Activated CD8-positive, alpha-beta T cell treated with anti-CD3 and anti-CD28 coated beads for 36 hours (primary cell): ENCODE results near the gene SLC35A2. TPM values are rescaled to one million over a fixed set of nuclear protein-coding genes. Genes with fewer than 3 reads are reported as not detected.

Source experiments
- ATAC-seq: fragments of 200-7000 bp; cut with Tn5 transposase; one replicate; pipeline ENCODE4 v1.10.0; 2021; ENCODE audit warnings: mild to moderate bottlenecking, moderate library complexity
- CTCF ChIA-PET: fragments of 350-600 bp; sonication (Branson Sonifier 250); formaldehyde crosslinking; loops from one replicate; lab custom pipeline; 2021; ENCODE audit warnings: antibody characterized with exemption; lab: Charles Lee
- POLR2A ChIA-PET: fragments of 350-600 bp; sonication (Branson Sonifier 250); formaldehyde crosslinking; loops from one replicate; lab custom pipeline; 2021; ENCODE audit warnings: antibody characterized with exemption; lab: Charles Lee
- DNase-seq: peaks from one replicate; pipeline ENCODE4 v3.0.0-alpha.2; 2020
- H3K27ac Mint-ChIP-seq: one replicate; pipeline ENCODE4 v1.8.0; 2021; ENCODE audit warnings: mild to moderate bottlenecking, mixed read lengths
- H3K27me3 Mint-ChIP-seq: one replicate; pipeline ENCODE4 v1.8.0; 2021; ENCODE audit warnings: mixed read lengths
- H3K36me3 Mint-ChIP-seq: one replicate; pipeline ENCODE4 v1.8.0; 2021; ENCODE audit warnings: low read depth, mixed read lengths
- H3K4me1 Mint-ChIP-seq: one replicate; pipeline ENCODE4 v1.8.0; 2021; ENCODE audit warnings: low read depth, mixed read lengths
- H3K4me3 Mint-ChIP-seq: one replicate; pipeline ENCODE4 v1.8.0; 2021; ENCODE audit warnings: mild to moderate bottlenecking, moderate library complexity, mixed read lengths
- H3K9me3 Mint-ChIP-seq: one replicate; pipeline ENCODE4 v1.8.0; 2021; ENCODE audit warnings: mixed read lengths
- intact Hi-C: fragments of 100-400 bp; cut with micrococcal nuclease; formaldehyde crosslinking; loops from one replicate; pipeline ENCODE4 v1.10.0; 2022
- total RNA-seq, 2 experiments: library from RNA; stranded (reverse); gene quantifications; one replicate each; pipeline ENCODE4 v1.2.3, GENCODE V29; 2021
- TF ChIP-seq, protein P1 (sequence below): fragments of 200-600 bp; IDR thresholded peaks from one replicate; pipeline ENCODE4 v1.8.0; 2022; ENCODE audit warnings: antibody characterized with exemption, mild to moderate bottlenecking

SLC35A2 gene
- total RNA-seq, 2 experiments from 2014 or later, result 14.7 to 15.0 TPM

DNA sequence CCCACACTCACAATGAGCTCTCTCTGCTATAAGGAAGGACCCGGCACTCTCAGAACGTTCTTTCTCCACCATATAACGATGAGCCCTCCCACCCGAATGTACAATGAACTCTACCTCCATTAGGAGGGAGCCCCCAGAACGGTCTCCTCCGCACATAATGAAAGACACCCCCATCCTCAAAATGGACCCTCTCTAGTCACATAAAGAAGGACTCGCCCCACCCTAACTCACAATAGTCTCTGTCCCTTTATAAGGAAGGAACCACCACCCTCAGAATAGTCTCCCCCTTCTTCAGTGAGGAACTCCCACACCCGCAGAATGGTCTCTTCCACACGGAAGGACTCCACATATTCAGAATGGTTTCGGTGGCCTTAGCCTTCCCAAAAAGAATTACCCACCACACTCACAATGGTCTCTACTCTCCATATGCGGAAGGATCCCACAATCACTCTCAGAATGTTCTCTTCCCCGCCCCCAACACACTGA, 477 bp downstream of the SLC35A2 start:
- Mint-ChIP-seq H3K36me3 (peaks cover 30% of the 10 kb centered on the region), H3K27me3 (no peaks in the 10 kb centered on the region), H3K27ac (peak overlapping the region; percentile 98), H3K9me3 (no peaks in the 10 kb centered on the region), H3K4me1 (peaks cover 36% of the 10 kb centered on the region), H3K4me3 (peak overlapping the region; percentile 96)
- POLR2A ChIA-PET, result interaction anchor here (1.0 to 7.1 kb wide), 7 partner anchors 8 to 91 kb away, joined by 3 to 176 read pairs (median 9); partner anchors contain the start of genes GRIPAP1, OTUD5, PQBP1 and TIMM17B
- TF ChIP-seq, protein P1, sequence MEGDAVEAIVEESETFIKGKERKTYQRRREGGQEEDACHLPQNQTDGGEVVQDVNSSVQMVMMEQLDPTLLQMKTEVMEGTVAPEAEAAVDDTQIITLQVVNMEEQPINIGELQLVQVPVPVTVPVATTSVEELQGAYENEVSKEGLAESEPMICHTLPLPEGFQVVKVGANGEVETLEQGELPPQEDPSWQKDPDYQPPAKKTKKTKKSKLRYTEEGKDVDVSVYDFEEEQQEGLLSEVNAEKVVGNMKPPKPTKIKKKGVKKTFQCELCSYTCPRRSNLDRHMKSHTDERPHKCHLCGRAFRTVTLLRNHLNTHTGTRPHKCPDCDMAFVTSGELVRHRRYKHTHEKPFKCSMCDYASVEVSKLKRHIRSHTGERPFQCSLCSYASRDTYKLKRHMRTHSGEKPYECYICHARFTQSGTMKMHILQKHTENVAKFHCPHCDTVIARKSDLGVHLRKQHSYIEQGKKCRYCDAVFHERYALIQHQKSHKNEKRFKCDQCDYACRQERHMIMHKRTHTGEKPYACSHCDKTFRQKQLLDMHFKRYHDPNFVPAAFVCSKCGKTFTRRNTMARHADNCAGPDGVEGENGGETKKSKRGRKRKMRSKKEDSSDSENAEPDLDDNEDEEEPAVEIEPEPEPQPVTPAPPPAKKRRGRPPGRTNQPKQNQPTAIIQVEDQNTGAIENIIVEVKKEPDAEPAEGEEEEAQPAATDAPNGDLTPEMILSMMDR, result no peak
- ATAC-seq (peak; percentile 7), DNase-seq (no peak)
- CTCF ChIA-PET, result interaction anchor here (1.0 to 1.3 kb wide), 2 partner anchors 35 to 263 kb away, joined by 3 read pairs; no protein-coding TSS in a partner anchor
- intact Hi-C loops, result no loop called here

DNA sequence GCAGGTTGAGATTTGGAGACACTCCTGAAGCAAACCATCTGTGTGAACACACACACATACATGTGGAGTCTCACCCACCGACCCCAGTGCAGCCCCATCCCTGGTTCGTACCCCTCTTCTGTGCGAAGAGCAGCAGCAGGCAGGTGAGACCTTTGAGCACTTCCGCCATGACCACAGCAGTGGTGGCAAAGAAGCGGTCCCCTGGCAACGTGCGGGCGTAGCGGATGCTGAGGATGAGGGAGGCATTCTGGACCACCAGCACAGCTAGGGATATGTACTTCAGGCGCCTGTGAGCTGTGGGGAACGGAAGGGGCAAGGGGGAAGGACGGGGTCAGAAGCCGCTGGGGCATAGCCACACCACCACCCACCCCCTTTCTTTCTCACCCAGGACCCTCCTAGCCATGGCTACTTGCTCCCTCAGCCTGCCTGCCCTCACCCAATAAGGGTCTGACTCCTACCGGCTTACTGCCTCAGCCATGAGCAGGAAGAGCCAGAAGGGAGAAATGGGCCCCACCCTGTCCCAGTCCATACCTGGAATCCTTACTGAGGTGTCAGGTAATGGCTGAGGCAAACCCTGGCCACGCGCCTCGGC, 1.6 kb downstream of the SLC35A2 start:
- intact Hi-C loops, result no loop called here
- DNase-seq (peak; percentile 6), ATAC-seq (no peak)
- Mint-ChIP-seq H3K4me3 (peak overlapping the region; percentile 96), H3K27ac (no peak overlapping the region), H3K9me3 (no peaks in the 10 kb centered on the region), H3K4me1 (peaks cover 34% of the 10 kb centered on the region), H3K27me3 (no peaks in the 10 kb centered on the region), H3K36me3 (peaks cover 20% of the 10 kb centered on the region)
- ChIA-PET CTCF (no interaction called here), POLR2A (interaction anchor here (0.6 to 2.7 kb wide), 4 partner anchors 9 to 28 kb away, joined by 3 to 12 read pairs (median 3); no protein-coding TSS in a partner anchor)
- TF ChIP-seq, protein P1, result no peak

DNA sequence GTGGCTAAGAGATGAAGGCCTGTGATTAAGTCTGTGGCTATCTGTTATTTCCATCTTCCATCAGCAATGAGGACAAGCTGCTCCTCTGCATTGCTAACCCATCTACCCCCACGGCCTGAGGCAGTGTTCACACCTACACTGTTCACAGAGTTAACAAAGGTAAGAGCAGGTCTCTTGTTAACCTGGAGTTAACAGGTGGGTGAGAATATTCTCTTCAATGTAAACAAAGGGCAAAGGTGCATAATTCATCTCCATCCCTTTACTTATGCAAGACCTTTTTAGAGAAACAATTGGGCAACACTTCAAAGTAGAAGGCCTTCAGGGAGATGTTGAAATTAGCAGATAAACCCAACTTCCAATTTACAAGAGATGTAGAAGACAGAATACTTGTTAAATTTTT, 2.8 kb downstream of the SLC35A2 start:
- ChIA-PET CTCF (no interaction called here), POLR2A (interaction anchor here (1.0 to 1.4 kb wide), 3 partner anchors 8 to 29 kb away, joined by 3 read pairs; partner anchors contain the start of genes PQBP1 and TIMM17B)
- Mint-ChIP-seq H3K4me1 (peaks cover 23% of the 10 kb centered on the region), H3K27me3 (no peaks in the 10 kb centered on the region), H3K36me3 (peaks cover 8% of the 10 kb centered on the region), H3K4me3 (no peak overlapping the region), H3K9me3 (no peaks in the 10 kb centered on the region), H3K27ac (no peak overlapping the region)
- TF ChIP-seq, protein P1, result no peak
- DNase-seq, result no peak
- no peak for ATAC-seq
- intact Hi-C loops, result no loop called here

DNA sequence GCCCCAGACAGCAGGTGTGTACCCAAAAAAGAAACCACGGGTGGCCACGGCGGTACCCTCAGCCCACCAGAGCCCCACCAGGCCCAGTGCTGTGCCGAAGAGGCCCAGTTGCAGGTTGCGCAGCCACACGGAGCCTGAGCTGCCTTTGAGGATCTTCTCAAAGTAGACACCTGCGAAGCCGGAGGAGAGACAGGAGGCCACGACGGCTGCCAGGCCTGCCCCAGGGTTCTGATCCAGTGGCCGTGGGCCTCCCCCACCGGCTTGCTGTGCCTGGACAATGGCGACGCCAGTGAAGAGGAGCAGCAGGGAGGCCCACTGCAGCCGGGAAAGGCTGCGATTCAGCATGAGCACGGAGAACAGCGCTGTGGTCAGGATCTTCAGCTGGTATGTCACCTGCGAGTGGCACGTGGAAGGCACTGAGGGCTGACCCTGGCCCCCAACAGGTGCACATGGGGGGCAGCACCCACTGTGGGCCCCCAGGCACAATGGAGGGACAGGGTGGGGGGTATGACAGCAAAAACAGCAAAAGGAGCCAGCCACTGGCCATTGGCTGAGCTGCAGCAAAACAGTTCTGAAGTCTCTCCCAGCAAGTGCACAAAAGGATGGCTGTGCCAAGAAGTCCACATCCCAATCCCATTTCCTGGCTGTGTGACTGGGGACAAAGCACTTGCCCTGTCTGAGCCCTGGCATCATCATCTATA, 6.2 kb downstream of the SLC35A2 start:
- ChIA-PET CTCF (interaction anchor here (1.6 kb wide), 1 partner anchor 53 kb away, joined by 4 read pairs; the partner anchor contains the start of gene OTUD5), POLR2A (interaction anchor here (0.5 to 1.0 kb wide), 3 partner anchors 11 to 52 kb away, joined by 3 to 4 read pairs (median 3); partner anchors contain the start of gene OTUD5)
- TF ChIP-seq, protein P1, result no peak
- DNase-seq (no peak), ATAC-seq (no peak)
- intact Hi-C loops, result no loop called here
- no peaks in the 10 kb centered on the region for H3K9me3 Mint-ChIP-seq
- no peak overlapping the region for H3K27ac Mint-ChIP-seq
- no peak overlapping the region for H3K4me3 Mint-ChIP-seq
- H3K4me1 Mint-ChIP-seq, result peaks cover 6% of the 10 kb centered on the region
- no peaks in the 10 kb centered on the region for H3K27me3 Mint-ChIP-seq
- H3K36me3 Mint-ChIP-seq, result peaks cover 10% of the 10 kb centered on the region
